ENCODE results near the gene CD101. TPM values are rescaled to one million over a fixed set of nuclear protein-coding genes. Genes with fewer than 3 reads are reported as not detected.
A peak's percentile ranks its signal among the peaks of the same experiment; 100 is the strongest.

CD101 gene
- total RNA-seq, 1 experiment from 2014 or later, result 1.8 TPM

DNA sequence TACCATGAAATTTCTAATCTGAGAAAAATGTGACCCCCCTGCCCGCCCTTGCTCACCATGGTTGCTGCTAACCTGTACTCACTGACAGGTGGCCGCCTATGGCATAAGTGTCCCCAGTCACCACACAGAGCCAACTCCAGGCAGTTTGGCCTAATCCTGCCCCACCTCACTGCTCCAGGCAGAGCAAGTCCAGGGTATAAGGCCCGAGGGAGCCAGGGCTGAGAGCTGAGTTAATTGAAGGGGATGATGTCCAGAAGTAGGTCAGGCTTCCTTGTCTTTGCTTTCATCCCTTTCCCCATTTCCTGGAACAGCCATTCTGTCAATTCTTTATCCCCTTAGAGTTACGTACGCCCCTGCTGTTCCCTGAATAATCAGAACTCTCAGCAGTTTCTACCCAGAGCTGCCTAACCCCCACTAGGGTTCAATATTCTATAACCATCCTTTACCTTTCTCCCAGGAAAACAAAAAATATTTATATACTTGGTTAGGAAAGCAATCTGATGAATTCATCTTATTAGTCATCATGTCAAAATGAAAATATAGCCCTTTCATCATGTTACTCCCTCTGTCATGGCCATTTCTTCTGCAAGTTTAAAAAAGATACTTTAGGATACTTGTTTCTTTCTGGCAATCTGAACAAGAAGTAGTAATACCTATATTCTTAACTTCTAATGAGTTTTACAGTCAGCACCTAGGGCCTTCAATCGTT lies 29.4 kb upstream of the CD101 start:
- no peak overlapping the region for H2AK5ac ChIP-seq (ENCODE audit: insufficient read length, low read length)
- H3K9me3 ChIP-seq (ENCODE audit: control insufficient read depth, low read depth, low read length), result peaks cover 16% of the 10 kb centered on the region
- WGBS (ENCODE audit: extremely low coverage, insufficient read length, low lambda C conversion rate), result no CpG with 5 or more reads among the region's 6 CpGs
- H3K4me1 ChIP-seq (ENCODE audit: insufficient read depth, low read length), result no peaks in the 10 kb centered on the region
- H3K79me1 ChIP-seq (ENCODE audit: insufficient read depth, low read depth, low read length, poor library complexity, severe bottlenecking), result no peaks in the 10 kb centered on the region
- H3K27me3 ChIP-seq (ENCODE audit: insufficient read depth, low read length), result no peaks in the 10 kb centered on the region
- Mint-ChIP-seq H3K27ac (0 out of 7 replicates have a peak overlapping the region, but pooled peaks of 1 of the 3 experiments have one; percentile 18), H3K9me3 (peaks cover 33 to 35% of the 10 kb centered on the region in 2 experiments), H3K27me3 (ENCODE audit: low read depth) (no peaks in the 10 kb centered on the region), H3K4me1 (peaks cover 0 to 4% of the 10 kb centered on the region in 2 experiments; a peak in 1 of 4 replicates), H3K36me3 (ENCODE audit: insufficient read depth in 1 of 3, low read depth in 3 of 3) (peaks cover 50 to 57% (median 56%) of the 10 kb centered on the region in 3 experiments), H3K4me3 (no peak overlapping the region)
- no peak overlapping the region for H2BK5ac ChIP-seq (ENCODE audit: insufficient read length, low read length)
- no peak overlapping the region for H3K27ac ChIP-seq (ENCODE audit: insufficient read length, low read depth, low read length)
- H3K14ac ChIP-seq (ENCODE audit: insufficient read depth, low read length), result no peak overlapping the region
- H4K8ac ChIP-seq (replicated peaks; ENCODE audit: insufficient read length, low read depth, low read length), result no peak overlapping the region
- H3K56ac ChIP-seq (ENCODE audit: insufficient read length, low read depth, low read length), result no peak overlapping the region
- H3K23ac ChIP-seq (ENCODE audit: insufficient read length, low read depth, low read length), result no peak overlapping the region
- H3K4ac ChIP-seq (ENCODE audit: low read depth, low read length), result no peak overlapping the region
- TF ChIP-seq, protein P1, sequence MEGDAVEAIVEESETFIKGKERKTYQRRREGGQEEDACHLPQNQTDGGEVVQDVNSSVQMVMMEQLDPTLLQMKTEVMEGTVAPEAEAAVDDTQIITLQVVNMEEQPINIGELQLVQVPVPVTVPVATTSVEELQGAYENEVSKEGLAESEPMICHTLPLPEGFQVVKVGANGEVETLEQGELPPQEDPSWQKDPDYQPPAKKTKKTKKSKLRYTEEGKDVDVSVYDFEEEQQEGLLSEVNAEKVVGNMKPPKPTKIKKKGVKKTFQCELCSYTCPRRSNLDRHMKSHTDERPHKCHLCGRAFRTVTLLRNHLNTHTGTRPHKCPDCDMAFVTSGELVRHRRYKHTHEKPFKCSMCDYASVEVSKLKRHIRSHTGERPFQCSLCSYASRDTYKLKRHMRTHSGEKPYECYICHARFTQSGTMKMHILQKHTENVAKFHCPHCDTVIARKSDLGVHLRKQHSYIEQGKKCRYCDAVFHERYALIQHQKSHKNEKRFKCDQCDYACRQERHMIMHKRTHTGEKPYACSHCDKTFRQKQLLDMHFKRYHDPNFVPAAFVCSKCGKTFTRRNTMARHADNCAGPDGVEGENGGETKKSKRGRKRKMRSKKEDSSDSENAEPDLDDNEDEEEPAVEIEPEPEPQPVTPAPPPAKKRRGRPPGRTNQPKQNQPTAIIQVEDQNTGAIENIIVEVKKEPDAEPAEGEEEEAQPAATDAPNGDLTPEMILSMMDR (conservative IDR thresholded peaks at IDR 0.05), result no peak
- no peak overlapping the region for H2BK15ac ChIP-seq (ENCODE audit: low read depth, low read length)
- no peak overlapping the region for H3K9ac ChIP-seq (ENCODE audit: extremely low read depth, insufficient read length, low read length)
- no peak overlapping the region for H4K91ac ChIP-seq (ENCODE audit: insufficient read length, low read depth, low read length)
- H3K79me2 ChIP-seq (ENCODE audit: insufficient read depth, low read length), result no peaks in the 10 kb centered on the region
- no peak overlapping the region for H2BK20ac ChIP-seq (ENCODE audit: low read depth, low read length, poor library complexity, severe bottlenecking)
- H3K23me2 ChIP-seq (ENCODE audit: insufficient read length, low read depth, low read length, poor library complexity, severe bottlenecking), result no peaks in the 10 kb centered on the region
- no peak for DNase-seq
- no peak overlapping the region for H2AFZ ChIP-seq (ENCODE audit: low read length)
- no peak overlapping the region for H3K4me2 ChIP-seq (ENCODE audit: insufficient read depth, insufficient read length, low read length)
- no peak overlapping the region for H2BK120ac ChIP-seq (ENCODE audit: low read depth, low read length, poor library complexity, severe bottlenecking)
- no peak overlapping the region for H3K18ac ChIP-seq (ENCODE audit: insufficient read length, low read depth, low read length)
- no peak overlapping the region for H2BK12ac ChIP-seq (ENCODE audit: insufficient read length, low read depth, low read length)
- H4K5ac ChIP-seq (ENCODE audit: insufficient read length, low read depth, low read length), result no peak overlapping the region
- H3T11ph ChIP-seq (ENCODE audit: low read length), result no peak overlapping the region
- no peaks in the 10 kb centered on the region for H4K20me1 ChIP-seq (ENCODE audit: control insufficient read depth, insufficient read depth, insufficient read length)

Data from H9 (cell line).